GM12878 (cell line): Measurements from ENCODE around the gene BCORL1.

ENCODE experiments used
- CHD2 ChIP-seq: IDR thresholded peaks from 2 replicates; pipeline ENCODE4 v1.6.1; 2011; ENCODE audit warnings: low read depth, low read length, improper control_type of control experiment, borderline replicate concordance
- CREB1 ChIP-seq: IDR thresholded peaks from 2 replicates; pipeline ENCODE4 v1.6.1; 2012; ENCODE audit warnings: low read depth, mild to moderate bottlenecking, inconsistent platforms
- CTCF ChIP-seq, 3 experiments: IDR thresholded peaks in 2 of 3; conservative IDR thresholded peaks in 1 of 3; 2 replicates each; pipeline ENCODE4 v1.5.1; 2011; ENCODE audit warnings: low read depth in 3 of 3, low read length in 3 of 3, mild to moderate bottlenecking in 3 of 3, control low read depth in 2 of 3, moderate library complexity in 2 of 3, inconsistent platforms in 1 of 3, mixed read lengths in 1 of 3; ENCODE audit not compliant: control insufficient read depth in 2 of 3, insufficient read depth in 1 of 3; ENCODE audit errors: extremely low read depth in 1 of 3
- EED ChIP-seq: sonication (generic); IDR thresholded peaks from 2 replicates; pipeline ENCODE4 v1.6.1; 2016; ENCODE audit warnings: antibody characterized with exemption, low read depth
- JUND ChIP-seq: IDR thresholded peaks from 2 replicates; pipeline ENCODE4 v1.6.1; 2012; ENCODE audit warnings: low read depth, mild to moderate bottlenecking, low read length, improper control_type of control experiment, moderate library complexity
- MLLT1 ChIP-seq: fragments of 450-650 bp; IDR thresholded peaks from 2 replicates; pipeline ENCODE4 v1.6.1; 2016; ENCODE audit warnings: mild to moderate bottlenecking
- PBX3 ChIP-seq: IDR thresholded peaks from 2 replicates; pipeline ENCODE4 v1.6.1; 2011; ENCODE audit warnings: mild to moderate bottlenecking, low read depth, low read length, moderate library complexity; ENCODE audit not compliant: insufficient replicate concordance
- POLR2A ChIP-seq: IDR thresholded peaks from 2 replicates; pipeline ENCODE4 v1.6.1; 2011; ENCODE audit warnings: low read depth, mild to moderate bottlenecking, low read length
- POLR2AphosphoS5 ChIP-seq: IDR thresholded peaks from 2 replicates; pipeline ENCODE4 v1.6.1; 2011; ENCODE audit warnings: mild to moderate bottlenecking, low read length, inconsistent platforms
- USF1 ChIP-seq: IDR thresholded peaks from 2 replicates; pipeline ENCODE4 v1.6.1; 2011; ENCODE audit warnings: borderline replicate concordance, low read depth, mild to moderate bottlenecking, moderate library complexity, mixed read lengths, low read length; ENCODE audit not compliant: insufficient read depth; ENCODE audit errors: extremely low read length

GRCh38 chrX:130001893-130002292 lies 19.5 kb downstream of the BCORL1 start:
- TF ChIP-seq JUND: no peak
- TF ChIP-seq USF1: no peak
- TF ChIP-seq CREB1: no peak
- TF ChIP-seq MLLT1: no peak
- TF ChIP-seq EED: no peak
- no peak for TF ChIP-seq POLR2A
- TF ChIP-seq POLR2AphosphoS5: no peak
- no peak for TF ChIP-seq CHD2
- TF ChIP-seq PBX3: no peak
- TF ChIP-seq CTCF (IDR thresholded peaks at IDR 0.05 in 2 of 3, conservative IDR thresholded peaks at IDR 0.05 in 1 of 3; ENCODE audit: control insufficient read depth in 2 of 3, extremely low read depth in 1 of 3, insufficient read depth in 1 of 3, low read depth in 3 of 3, low read length in 3 of 3): no peak
